Right lobe of liver (tissue), 6 donors: ENCODE data around the gene XPR1. TPM values are rescaled to one million over a fixed set of nuclear protein-coding genes. Genes with fewer than 3 reads are reported as not detected.
"Not testable (repeated sequence)": the region's sequence is repeated elsewhere in the genome, so short reads cannot be mapped to it uniquely, and the experiment has no call there.

Experiments used
- ATAC-seq, 4 donors: fragments of 200-7000 bp; cut with Tn5 transposase; one replicate each; pipeline ENCODE4 v1.9.1; 2020; ENCODE audit warnings: mild to moderate bottlenecking in 4 of 4, moderate library complexity in 4 of 4
- DNase-seq, 3 donors: peaks; one replicate each; pipeline ENCODE4 v3.0.0-alpha.2; 2020
- H3K27ac ChIP-seq, 3 donors: fragments of 200-600 bp; one replicate each; pipeline ENCODE4 v1.8.0; 2022
- H3K27me3 ChIP-seq, 2 donors: fragments of 200-600 bp; one replicate each; pipeline ENCODE4 v1.8.0; 2022
- H3K36me3 ChIP-seq, 4 donors: fragments of 200-600 bp; sonication (generic) in 1 of 4; one replicate each; pipeline versions ENCODE4 v1.5.1 to v1.8.0; 2017 to 2022; ENCODE audit warnings: control low read depth in 1 of 4
- H3K4me1 ChIP-seq, 4 donors: fragments of 200-600 bp; sonication (generic) in 1 of 4; one replicate each; pipeline versions ENCODE4 v1.5.1 to v1.8.0; 2017 to 2022; ENCODE audit warnings: control low read depth in 1 of 4
- H3K4me3 ChIP-seq, 3 donors: fragments of 200-600 bp; one replicate each; pipeline ENCODE4 v1.8.0; 2022
- H3K9me3 ChIP-seq, 4 donors: fragments of 200-600 bp; sonication (generic) in 1 of 4; one replicate each; pipeline versions ENCODE4 v1.5.1 to v1.8.0; 2017 to 2022; ENCODE audit warnings: control low read depth in 1 of 4
- POLR2A ChIP-seq: fragments of 450-650 bp; IDR thresholded peaks from one replicate; pipeline ENCODE4 v1.6.1; 2017; ENCODE audit warnings: antibody characterized with exemption, mild to moderate bottlenecking
- WGBS: methylation state at CpG from one replicate; pipeline ENCODE4 v1.1.6; 2018; ENCODE audit warnings: low coverage, low lambda C conversion rate; ENCODE audit not compliant: insufficient coverage; ENCODE audit errors: missing lambda C conversion rate; 5-methylcytosine and 5-hydroxymethylcytosine counted together
- intact Hi-C, 2 donors: fragments of 100-400 bp; cut with DNase I; formaldehyde crosslinking; loops; one replicate each; pipeline versions ENCODE4 v1.11.2 to v1.14.1; 2022
- total RNA-seq, 6 experiments: library from RNA; depleted of rRNA in 2 of 6; stranded (reverse); fragments of >200 nt in 2 of 6; fragmentation: NEBNext Ultra II Directional in 3 of 6; extraction: Animal tissue kit (Norgen Biotek cat#: 25700) in 3 of 6; gene quantifications; one replicate each; pipeline versions ENCODE4 v1.1.0 to v1.2.4, GENCODE V29; 2016 to 2023
- TF ChIP-seq, protein P1 (sequence below), 4 donors: fragments of 200-600 bp in 3 of 4; fragments of 450-650 bp in 1 of 4; IDR thresholded peaks; one replicate each; pipeline versions ENCODE4 v1.5.1 to v1.8.0; 2016 to 2022; ENCODE audit warnings: antibody characterized with exemption in 4 of 4, mild to moderate bottlenecking in 2 of 4
- donor health status: DM: no; HTN: yes; CAD: no.
- donor health status: DM: no; HTN: no; CAD: no.
- donor health status: DM: no; HTN: no; CAD: no.
- donor health status: DM: no; HTN: yes; CAD: no.
- donor health status: DM: no; HTN: yes; CAD: no.

The XPR1 gene
- total RNA-seq, 6 experiments from 2014 or later = 5.9 to 10.0 (median 9.0) TPM

DNA sequence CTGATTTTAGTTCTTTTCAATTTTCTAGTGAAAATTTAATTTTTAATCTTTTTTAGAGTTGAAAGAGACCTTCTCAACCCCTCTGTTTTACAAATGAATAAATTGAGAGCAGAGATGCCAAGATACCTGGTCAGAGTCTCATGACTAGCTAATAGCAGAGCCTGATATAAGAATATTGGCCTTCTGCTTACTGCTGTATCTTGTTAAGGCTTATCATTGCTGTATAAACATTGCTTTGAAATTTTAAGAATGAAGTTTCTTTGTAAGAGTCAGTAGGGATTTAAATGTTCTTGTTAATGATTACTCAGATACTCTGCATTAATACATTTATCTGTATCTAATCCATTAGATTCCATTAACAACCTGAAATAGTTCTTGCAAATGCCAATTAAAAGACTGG lies 9.8 kb downstream of the XPR1 start:
- H3K36me3 ChIP-seq = no peaks in the 10 kb centered on the region
- H3K4me3 ChIP-seq = no peak overlapping the region
- peaks cover 0 to 4% (median 0%) of the 10 kb centered on the region in 4 donors for H3K4me1 ChIP-seq
- intact Hi-C loops = no loop called here
- H3K27me3 ChIP-seq = no peaks in the 10 kb centered on the region
- TF ChIP-seq, protein P1, sequence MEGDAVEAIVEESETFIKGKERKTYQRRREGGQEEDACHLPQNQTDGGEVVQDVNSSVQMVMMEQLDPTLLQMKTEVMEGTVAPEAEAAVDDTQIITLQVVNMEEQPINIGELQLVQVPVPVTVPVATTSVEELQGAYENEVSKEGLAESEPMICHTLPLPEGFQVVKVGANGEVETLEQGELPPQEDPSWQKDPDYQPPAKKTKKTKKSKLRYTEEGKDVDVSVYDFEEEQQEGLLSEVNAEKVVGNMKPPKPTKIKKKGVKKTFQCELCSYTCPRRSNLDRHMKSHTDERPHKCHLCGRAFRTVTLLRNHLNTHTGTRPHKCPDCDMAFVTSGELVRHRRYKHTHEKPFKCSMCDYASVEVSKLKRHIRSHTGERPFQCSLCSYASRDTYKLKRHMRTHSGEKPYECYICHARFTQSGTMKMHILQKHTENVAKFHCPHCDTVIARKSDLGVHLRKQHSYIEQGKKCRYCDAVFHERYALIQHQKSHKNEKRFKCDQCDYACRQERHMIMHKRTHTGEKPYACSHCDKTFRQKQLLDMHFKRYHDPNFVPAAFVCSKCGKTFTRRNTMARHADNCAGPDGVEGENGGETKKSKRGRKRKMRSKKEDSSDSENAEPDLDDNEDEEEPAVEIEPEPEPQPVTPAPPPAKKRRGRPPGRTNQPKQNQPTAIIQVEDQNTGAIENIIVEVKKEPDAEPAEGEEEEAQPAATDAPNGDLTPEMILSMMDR (IDR thresholded peaks at IDR 0.05) = no peak
- TF ChIP-seq POLR2A = no peak
- no peaks in the 10 kb centered on the region for H3K9me3 ChIP-seq
- H3K27ac ChIP-seq = no peak overlapping the region
- DNase-seq = no peak
- ATAC-seq = no peak

DNA sequence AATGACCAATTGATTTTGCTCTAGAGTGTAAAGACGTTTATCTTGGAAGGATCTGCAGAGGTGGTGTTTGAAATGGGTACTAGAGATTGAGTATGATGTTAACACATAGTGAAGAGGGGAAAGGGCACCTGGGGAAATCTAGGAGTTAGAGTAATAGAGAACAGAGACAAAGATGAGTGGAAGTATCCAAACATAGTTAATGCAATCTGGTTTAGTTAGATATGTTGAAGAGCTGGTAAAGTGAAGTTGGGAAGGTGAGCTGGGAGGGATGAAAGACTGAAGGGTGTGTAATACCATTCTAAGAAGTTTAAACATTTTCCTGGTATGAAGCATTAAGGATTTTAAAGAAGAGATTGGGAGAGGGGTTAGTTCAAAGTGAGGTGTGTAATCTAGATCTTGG lies 11.0 kb downstream of the XPR1 start:
- H3K27me3 ChIP-seq = no peaks in the 10 kb centered on the region
- no peaks in the 10 kb centered on the region for H3K9me3 ChIP-seq
- DNase-seq (no peak), ATAC-seq (no peak)
- TF ChIP-seq, protein P1 (IDR thresholded peaks at IDR 0.05) = no peak
- TF ChIP-seq POLR2A = no peak
- intact Hi-C loops = no loop called here
- WGBS = 89% methylated on average over 1 of the region's 1 CpG
- peaks cover 0 to 4% (median 0%) of the 10 kb centered on the region in 4 donors for H3K4me1 ChIP-seq
- no peaks in the 10 kb centered on the region for H3K36me3 ChIP-seq
- no peak overlapping the region for H3K4me3 ChIP-seq
- no peak overlapping the region for H3K27ac ChIP-seq

DNA sequence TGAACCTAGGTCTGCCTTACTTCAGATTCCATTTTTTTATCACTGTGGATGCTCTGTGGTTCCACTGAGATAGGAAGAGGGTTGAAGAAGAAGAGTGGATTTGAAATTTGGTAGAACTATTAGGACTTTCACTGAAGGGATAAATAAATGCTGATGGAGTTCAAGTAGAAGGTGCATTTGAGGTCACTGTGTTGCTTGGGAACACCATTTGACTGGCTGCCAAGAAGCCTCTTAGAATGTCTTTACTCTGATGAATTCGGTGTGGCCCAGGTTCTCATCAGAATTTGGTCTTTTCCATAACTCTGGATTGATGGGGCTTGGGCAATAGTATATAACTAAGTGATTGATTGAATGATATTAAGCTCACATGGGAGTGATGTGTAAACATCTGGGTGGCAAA lies 11.9 kb downstream of the XPR1 start:
- intact Hi-C loops = no loop called here
- ATAC-seq (peak in 2 of 4 donors; percentile 26 to 41), DNase-seq (no peak)
- TF ChIP-seq POLR2A = no peak
- TF ChIP-seq, protein P1 (IDR thresholded peaks at IDR 0.05) = no peak
- Histone ChIP-seq H3K4me3 (no peak overlapping the region), H3K27me3 (no peaks in the 10 kb centered on the region), H3K4me1 (peaks cover 0 to 4% (median 0%) of the 10 kb centered on the region in 4 donors), H3K9me3 (no peaks in the 10 kb centered on the region), H3K36me3 (no peaks in the 10 kb centered on the region), H3K27ac (no peak overlapping the region)
- 63% methylated on average over 1 of the region's 1 CpG for WGBS

DNA sequence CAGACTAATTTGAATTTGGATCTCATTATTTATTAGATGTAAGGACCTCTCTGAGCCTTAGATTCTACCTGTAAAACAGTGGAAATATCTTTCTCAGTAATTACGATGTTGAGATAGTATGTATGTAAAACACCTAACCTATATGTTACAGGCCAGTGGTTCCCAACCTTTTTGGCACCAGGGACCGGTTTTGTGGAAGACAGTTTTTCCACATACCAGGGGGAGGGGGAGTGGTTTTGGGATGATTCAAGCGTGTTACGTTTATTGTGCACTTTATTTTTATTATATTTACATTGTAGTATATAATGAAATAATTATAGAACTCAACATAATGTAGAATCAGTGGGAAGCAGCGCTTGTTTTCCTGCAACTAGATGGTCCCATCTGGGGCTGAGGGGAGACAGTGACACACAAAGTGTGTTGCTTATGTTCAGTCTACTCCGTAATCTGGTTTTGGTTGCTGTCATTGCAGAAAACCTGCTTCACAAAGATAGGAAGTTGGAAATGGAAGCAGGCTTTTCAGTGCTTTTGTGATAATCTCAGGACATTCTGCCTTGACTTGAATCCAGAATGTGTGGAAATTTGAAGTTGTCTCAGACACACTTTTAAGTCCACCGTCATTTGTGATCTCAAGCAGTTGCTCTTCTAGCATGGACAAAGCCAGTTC lies 12.8 kb downstream of the XPR1 start:
- no peak for TF ChIP-seq POLR2A
- TF ChIP-seq, protein P1 (IDR thresholded peaks at IDR 0.05) = no peak
- Histone ChIP-seq H3K36me3 (no peaks in the 10 kb centered on the region), H3K9me3 (no peaks in the 10 kb centered on the region), H3K4me1 (peaks cover 0 to 4% (median 0%) of the 10 kb centered on the region in 4 donors), H3K4me3 (no peak overlapping the region), H3K27me3 (no peaks in the 10 kb centered on the region), H3K27ac (no peak overlapping the region)
- intact Hi-C loops = no loop called here
- WGBS = 91% methylated on average over 7 of the region's 7 CpGs
- DNase-seq (no peak), ATAC-seq (no peak)

DNA sequence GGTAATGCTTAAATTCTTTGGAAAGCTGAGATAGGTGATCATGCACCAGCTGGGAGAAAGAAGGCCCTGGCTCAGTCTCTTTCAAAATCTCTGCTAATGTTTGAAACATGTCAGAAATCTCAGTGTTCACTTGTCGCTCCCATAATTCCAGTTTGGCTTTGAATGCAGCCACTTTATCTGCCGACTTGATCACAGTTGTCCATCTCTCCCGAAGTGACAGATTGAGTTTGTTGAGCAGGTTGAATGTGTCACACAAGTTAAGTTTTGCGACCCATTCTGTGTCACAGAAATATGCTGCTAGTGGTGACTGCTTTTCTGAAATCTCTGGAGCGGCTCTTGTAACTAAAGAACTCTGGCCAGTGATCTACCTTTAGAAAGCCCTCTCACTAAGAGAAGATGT lies 13.4 kb downstream of the XPR1 start:
- H3K4me1 ChIP-seq, H3K9me3 ChIP-seq, H3K36me3 ChIP-seq, ATAC-seq, DNase-seq, H3K27ac ChIP-seq, H3K4me3 ChIP-seq, H3K27me3 ChIP-seq, intact Hi-C loops: not testable (repeated sequence)
- WGBS = 96% methylated on average over 4 of the region's 5 CpGs
